Prostate gland (tissue), 2 donors: ENCODE results near the gene DNAI2.

Experiments used
- POLR2A ChIP-seq: fragments of 450-650 bp; IDR thresholded peaks from one replicate; pipeline ENCODE4 v1.6.1; 2016; ENCODE audit warnings: antibody characterized with exemption, mild to moderate bottlenecking
- TF ChIP-seq, protein P1 (sequence below), 4 experiments: fragments of 200-600 bp in 2 of 4; fragments of 450-650 bp in 2 of 4; sonication (generic) in 2 of 4; IDR thresholded peaks; 1 replicate in 3 of 4; 2 replicates in 1 of 4; pipeline ENCODE4 v1.5.1; 2016 to 2019; ENCODE audit warnings: antibody characterized with exemption in 4 of 4, mild to moderate bottlenecking in 2 of 4, moderate library complexity in 2 of 4

DNA sequence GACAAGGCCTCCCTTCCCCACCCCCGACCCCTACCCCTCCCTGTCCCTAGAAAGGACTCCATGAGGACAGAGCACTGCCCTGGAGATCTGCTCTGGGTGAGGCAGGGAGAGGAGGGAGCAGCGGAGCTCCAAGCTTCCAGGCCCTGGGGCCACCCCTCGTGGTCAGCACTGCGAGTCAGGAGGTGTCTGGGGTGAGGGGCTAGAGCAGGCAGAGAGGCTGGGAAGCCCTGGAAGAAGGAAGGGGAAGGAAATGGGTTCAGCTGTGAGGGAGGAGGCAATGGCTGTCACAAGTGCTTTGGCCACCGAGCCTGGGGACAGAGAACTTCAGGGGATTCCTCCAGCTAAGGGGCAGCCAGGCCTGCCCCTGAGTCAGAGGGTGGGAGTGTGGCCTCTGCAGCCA is 28.2 kb upstream of the DNAI2 start:
- TF ChIP-seq, protein P1, sequence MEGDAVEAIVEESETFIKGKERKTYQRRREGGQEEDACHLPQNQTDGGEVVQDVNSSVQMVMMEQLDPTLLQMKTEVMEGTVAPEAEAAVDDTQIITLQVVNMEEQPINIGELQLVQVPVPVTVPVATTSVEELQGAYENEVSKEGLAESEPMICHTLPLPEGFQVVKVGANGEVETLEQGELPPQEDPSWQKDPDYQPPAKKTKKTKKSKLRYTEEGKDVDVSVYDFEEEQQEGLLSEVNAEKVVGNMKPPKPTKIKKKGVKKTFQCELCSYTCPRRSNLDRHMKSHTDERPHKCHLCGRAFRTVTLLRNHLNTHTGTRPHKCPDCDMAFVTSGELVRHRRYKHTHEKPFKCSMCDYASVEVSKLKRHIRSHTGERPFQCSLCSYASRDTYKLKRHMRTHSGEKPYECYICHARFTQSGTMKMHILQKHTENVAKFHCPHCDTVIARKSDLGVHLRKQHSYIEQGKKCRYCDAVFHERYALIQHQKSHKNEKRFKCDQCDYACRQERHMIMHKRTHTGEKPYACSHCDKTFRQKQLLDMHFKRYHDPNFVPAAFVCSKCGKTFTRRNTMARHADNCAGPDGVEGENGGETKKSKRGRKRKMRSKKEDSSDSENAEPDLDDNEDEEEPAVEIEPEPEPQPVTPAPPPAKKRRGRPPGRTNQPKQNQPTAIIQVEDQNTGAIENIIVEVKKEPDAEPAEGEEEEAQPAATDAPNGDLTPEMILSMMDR (IDR thresholded peaks at IDR 0.05), result no peak
- no peak for TF ChIP-seq POLR2A
